Dermis microvascular lymphatic vessel endothelial cell (primary cell): Measurements from ENCODE around the gene CD2BP2. TPM values are rescaled to one million over a fixed set of nuclear protein-coding genes. Genes with fewer than 3 reads are reported as not detected.
"Not testable (repeated sequence)": the region's sequence is repeated elsewhere in the genome, so short reads cannot be mapped to it uniquely, and the experiment has no call there.

ENCODE experiments used
- DNase-seq, 2 donors: peaks; one replicate each; pipeline versions ENCODE4 v3.0.0 to v3.0.0-alpha.2; 2010; ENCODE audit warnings: low read depth in 2 of 2
- total RNA-seq: library from RNA; depleted of rRNA; stranded (reverse); fragments of >200 nt; gene quantifications from 2 replicates; pipeline ENCODE4 v1.2.1, GENCODE V29; 2014

CD2BP2 gene
- total RNA-seq, 1 donor from 2014 or later: 34.1 TPM

DNA sequence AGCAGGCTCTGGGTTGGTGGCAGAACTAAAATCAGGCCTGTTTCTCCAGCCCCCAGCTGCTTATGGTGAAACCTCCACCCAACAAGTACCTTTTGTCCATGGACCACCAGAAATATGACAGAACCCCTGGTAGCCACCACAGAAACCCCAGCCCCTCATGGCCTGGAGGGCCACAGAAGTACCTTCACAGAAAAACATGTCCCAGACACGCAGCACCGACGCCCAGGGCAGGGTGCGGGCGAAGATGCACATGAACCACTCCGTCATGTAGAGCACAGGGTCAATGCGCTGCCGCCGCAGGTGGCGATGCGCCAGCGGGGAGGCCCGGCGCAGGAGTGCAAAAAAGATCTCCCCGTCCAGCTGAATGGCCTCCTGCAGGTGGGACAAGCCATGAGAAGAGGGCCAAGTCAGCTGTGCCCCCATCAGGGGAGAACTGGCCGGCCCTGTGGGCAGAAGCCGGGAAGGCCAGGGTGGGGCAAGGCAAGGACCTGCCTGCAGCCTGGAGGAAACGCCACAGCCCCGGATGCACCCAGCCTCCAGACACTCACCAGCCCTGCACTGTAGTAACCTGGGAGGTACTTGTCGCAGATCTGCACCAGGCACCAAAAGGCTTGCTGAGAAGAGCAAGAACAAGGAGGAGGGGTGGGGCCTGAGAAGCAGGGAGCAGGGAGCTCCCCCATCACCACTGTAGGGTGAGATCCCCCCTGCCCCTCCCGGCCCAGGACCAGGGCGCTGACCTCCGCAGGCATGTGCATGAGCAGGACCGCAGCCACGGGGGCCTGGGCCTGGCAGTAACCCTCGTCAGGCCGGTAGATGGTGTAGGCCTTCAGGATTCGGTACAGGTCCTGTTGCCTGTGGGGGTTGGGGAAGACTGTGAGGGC is 4.1 kb upstream of the CD2BP2 start:
- no peak for DNase-seq

DNA sequence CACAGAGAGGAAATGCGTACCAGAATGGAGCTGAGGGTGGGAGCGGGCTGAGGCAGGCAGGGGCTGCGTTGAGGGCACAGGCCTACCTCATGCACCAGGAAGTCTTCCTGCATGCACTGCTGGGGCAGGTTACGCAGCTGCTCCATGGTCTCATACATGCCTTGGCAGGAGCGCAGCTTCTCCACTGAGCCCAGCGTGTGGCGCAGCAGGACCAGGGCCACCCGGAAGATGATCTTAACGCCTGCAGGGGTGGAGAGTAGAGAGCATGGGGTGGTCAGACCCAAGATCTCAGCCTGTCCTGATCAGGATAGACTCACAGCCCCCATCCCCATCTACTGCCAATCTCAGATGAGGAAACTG is 3.4 kb upstream of the CD2BP2 start:
- no peak for DNase-seq

- no peak for DNase-seq
These were observed 2.8 kb upstream of the CD2BP2 start for GRCh38 chr16:30357715-30358576.

GRCh38 chr16:30357085-30357714 is 2.1 kb upstream of the CD2BP2 start:
- no peak for DNase-seq

GRCh38 chr16:30356401-30357084 is 1.4 kb upstream of the CD2BP2 start:
- no peak for DNase-seq

DNA sequence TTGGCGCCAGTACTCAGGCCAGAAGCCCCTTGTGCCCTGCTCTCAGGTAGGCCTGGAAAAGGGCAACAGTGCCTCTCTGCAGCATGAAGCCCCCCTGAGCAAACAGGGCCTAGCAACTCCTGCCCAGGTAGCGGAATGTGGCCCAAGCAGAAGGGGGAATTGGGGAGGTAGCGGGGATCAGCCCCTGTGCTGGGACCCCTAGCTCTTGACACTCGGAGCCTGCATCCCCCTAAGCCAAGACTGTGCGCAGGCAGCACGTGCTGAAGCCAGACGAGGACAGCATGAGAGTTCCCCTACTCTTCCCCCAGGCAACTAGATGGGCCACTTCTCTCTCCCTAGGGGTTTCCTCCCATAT is 823 bp upstream of the CD2BP2 start:
- DNase-seq: no peak

GRCh38 chr16:30354423-30355143 is 525 bp downstream of the CD2BP2 start:
- DNase-seq: peak in 1 of 2 donors; percentile 36

- no peak for DNase-seq
These were observed 1.5 kb downstream of the CD2BP2 start for GRCh38 chr16:30353438-30354129.

GRCh38 chr16:30352488-30353401 is 2.4 kb downstream of the CD2BP2 start:
- DNase-seq: no peak

DNA sequence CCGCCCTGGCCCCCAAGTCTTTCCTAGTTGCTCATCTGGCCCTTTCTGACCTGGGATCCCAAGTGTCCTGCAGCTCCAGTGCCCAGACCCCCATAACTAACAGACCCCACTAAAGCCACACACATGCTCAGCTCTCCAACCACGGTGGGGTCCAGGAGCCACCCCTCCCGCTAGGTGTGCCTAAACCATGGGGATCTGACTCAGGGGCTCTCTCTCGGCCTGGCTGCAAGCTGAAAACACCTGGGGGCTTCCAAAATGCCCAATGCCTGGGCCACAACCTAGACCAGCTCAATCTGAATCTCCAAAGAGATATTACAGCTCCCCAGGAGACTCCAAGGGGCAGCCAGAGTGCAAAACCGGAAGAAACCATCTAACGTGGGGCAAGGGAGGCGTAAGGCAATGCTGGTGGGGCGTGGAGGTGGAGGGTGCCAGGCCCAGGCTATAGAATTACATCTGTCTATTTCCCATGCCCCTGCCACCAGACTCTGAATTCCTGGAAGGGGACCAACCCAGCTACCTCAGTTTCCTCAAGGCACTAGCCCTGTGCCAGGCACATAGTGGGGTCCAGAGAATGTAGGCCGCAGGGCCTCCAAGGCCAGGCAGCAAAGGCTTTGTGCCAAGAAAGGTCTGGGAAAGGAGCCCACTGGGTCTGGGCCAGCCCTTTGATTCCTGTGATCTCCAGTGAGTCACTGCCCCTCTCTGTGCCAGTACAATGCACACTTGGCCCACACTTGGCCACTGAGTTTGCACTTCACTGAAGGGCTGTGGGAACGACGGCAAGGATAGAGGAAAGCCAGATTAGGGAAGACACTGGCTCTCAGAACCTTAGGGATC is 3.3 kb downstream of the CD2BP2 start:
- peak; percentile 84 to 97 for DNase-seq

DNA sequence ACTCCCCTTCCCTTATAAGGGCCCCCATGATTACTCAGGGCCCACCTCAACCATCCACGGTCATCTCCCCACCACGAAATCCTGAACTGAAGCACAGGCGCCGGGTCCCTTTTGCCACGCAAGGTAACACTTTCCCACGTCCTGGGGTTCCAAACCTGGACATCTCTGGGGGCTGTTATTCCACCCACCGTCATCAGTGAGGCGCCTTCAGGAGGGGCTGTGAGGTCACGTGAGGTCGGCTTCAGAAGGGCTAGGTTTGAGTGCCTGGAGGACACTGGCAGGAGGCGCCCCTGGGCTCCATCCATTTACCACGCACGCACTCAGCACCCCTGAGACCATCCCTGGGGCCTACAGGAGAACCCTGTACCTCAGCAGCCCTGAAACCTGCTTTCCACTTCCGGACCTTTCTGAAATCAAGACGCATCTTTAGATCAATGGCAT is 4.1 kb downstream of the CD2BP2 start:
- no peak for DNase-seq

GRCh38 chr16:30350134-30350871 is 4.8 kb downstream of the CD2BP2 start:
- DNase-seq: no peak

DNA sequence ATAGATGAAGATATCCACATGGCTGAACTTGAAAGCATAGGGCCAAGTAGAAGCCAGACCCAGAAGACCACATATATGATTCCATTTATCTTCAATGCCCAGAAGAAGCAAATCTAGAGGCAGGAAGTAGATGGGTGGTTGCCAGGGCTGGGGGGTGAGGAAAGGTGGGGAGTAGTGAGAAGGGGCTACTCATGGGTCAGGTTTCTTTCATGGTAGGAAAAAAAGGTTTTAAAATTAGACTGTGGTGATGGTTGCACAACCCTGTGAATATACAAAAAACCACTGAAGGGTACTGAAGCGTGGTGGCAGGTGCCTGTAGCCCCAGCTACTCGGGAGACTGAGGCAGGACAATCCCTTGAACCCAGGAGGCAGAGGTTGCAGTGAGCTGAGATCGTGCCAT is 5.4 kb downstream of the CD2BP2 start:
- no peak for DNase-seq

- DNase-seq: no peak
These were observed 6.2 kb downstream of the CD2BP2 start for GRCh38 chr16:30348929-30349328.

- DNase-seq: no peak
These were observed 7.0 kb downstream of the CD2BP2 start for GRCh38 chr16:30348113-30348512.

- DNase-seq: no peak
These were observed 8.8 kb downstream of the CD2BP2 start for GRCh38 chr16:30346286-30346685.

DNA sequence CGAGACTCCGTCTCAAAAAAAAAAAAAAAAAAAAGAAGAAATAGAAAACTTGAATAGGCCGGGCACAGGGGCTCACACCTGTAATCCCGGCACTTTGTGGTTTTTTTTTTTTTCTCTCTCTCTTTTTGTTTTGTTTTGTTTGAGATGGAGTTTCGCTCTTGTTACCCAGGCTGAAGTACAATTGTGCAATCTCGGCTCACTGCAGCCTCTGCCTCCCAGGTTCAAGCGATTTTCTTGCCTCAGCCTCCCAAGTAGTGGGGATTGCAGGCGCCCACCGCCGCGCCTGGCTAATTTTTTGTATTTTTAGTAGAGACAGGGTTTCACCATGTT is 11.7 kb downstream of the CD2BP2 start:
- not testable (repeated sequence) for DNase-seq
